ENCODE measurements around the gene IFNGR1.

The IFNGR1 gene

DNA sequence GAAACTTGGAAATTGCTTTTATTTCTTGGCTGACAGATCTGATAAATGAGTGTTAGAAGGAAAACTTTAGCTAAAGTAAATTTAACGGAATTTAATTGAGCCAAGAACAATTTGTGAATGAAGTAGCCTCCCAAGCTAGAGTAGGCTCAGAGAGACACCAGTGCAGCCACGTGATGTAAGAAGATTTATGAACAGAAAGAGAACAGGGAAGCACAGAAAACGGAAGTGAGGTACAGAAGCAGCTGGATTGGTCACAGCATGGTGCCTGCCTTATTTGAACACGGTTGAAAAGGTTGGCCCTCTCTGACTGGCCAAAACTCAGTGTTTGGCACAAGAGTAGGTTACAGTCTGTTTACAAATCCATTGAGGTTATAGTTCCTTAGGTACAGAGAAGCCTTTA is 29.5 kb upstream of the IFNGR1 start:
- no peaks in the 10 kb centered on the region for H3K4me1 ChIP-seq (ENCODE audit: insufficient read depth, low read length)
- peaks cover 8% of the 10 kb centered on the region for H3K27me3 ChIP-seq (ENCODE audit: insufficient read depth, low read length)
- H3K36me3 ChIP-seq (ENCODE audit: insufficient read depth, low read length), result no peaks in the 10 kb centered on the region
- H3K4me3 ChIP-seq (ENCODE audit: low read length), result no peak overlapping the region
- no peaks in the 10 kb centered on the region for H3K9me3 ChIP-seq (ENCODE audit: low read length)
- no peak overlapping the region for H2AFZ ChIP-seq (ENCODE audit: low read depth, low read length)

DNA sequence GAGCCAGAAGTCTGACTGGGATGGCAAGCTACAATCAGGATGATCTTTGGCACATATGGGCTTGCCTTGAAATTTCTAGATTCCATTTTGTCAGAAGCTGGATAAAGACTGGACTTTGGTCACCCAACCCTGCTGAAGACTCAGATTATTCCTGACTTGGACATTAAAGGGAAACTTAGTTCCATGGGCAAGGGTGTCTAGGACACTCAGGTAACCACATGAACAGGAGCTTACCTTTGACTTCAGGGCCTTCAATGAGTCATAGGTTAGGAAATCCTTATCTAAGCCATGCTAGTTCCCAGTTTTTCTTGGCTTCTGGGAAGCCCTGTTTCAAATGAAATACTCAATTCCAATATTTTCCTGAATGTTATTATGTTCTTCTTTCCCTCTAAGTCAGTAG is 28.5 kb upstream of the IFNGR1 start:
- no peaks in the 10 kb centered on the region for H3K4me1 ChIP-seq (ENCODE audit: insufficient read depth, low read length)
- no peaks in the 10 kb centered on the region for H3K9me3 ChIP-seq (ENCODE audit: low read length)
- no peak overlapping the region for H2AFZ ChIP-seq (ENCODE audit: low read depth, low read length)
- no peaks in the 10 kb centered on the region for H3K36me3 ChIP-seq (ENCODE audit: insufficient read depth, low read length)
- peaks cover 8% of the 10 kb centered on the region for H3K27me3 ChIP-seq (ENCODE audit: insufficient read depth, low read length)
- no peak overlapping the region for H3K4me3 ChIP-seq (ENCODE audit: low read length)

DNA sequence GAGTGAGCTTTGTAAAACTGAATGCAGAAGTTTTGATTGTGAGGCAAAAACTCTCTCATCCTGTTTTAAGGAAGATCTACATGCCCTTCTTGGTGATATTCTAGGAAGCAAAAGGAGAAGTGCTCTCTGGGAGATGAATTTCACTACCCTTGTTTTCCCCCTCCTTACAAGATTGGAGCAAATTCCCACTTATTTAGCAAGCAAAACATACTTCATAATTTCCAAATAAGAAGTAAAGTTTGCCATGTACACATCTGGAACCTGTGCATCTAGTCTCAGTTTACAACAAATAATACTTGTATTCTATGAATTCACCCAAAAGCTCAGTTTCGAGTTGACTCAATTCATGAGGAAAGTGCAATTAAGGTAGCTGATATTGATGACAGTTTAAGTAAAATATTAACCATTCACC is 27.6 kb upstream of the IFNGR1 start:
- H3K36me3 ChIP-seq (ENCODE audit: insufficient read depth, low read length), result no peaks in the 10 kb centered on the region
- H3K27me3 ChIP-seq (ENCODE audit: insufficient read depth, low read length), result peaks cover 6% of the 10 kb centered on the region
- H3K4me3 ChIP-seq (ENCODE audit: low read length), result no peak overlapping the region
- no peaks in the 10 kb centered on the region for H3K4me1 ChIP-seq (ENCODE audit: insufficient read depth, low read length)
- H3K9me3 ChIP-seq (ENCODE audit: low read length), result no peaks in the 10 kb centered on the region
- H2AFZ ChIP-seq (ENCODE audit: low read depth, low read length), result no peak overlapping the region

DNA sequence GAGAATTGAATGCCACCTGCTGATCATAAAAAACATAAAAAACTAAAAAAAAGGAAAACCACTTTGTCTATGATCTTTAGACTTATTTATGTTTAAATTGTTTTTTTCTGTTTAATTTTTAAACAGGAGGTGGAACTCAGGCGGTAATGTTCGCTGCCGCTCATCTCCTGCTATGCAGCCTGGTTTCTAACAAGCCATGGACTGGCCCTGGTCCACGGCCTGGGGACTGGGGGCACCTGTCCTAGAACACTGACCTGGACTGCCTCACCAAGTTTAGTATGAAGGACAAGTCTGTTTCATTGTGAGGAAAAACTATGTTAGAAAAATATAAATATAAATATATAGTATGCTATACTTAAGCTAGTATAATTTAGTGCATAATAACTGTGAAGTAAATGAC is 27.0 kb upstream of the IFNGR1 start:
- Histone ChIP-seq H3K9me3 (ENCODE audit: low read length) (no peaks in the 10 kb centered on the region), H2AFZ (ENCODE audit: low read depth, low read length) (no peak overlapping the region), H3K27me3 (ENCODE audit: insufficient read depth, low read length) (peaks cover 6% of the 10 kb centered on the region), H3K36me3 (ENCODE audit: insufficient read depth, low read length) (no peaks in the 10 kb centered on the region), H3K4me3 (ENCODE audit: low read length) (no peak overlapping the region), H3K4me1 (ENCODE audit: insufficient read depth, low read length) (no peaks in the 10 kb centered on the region)

DNA sequence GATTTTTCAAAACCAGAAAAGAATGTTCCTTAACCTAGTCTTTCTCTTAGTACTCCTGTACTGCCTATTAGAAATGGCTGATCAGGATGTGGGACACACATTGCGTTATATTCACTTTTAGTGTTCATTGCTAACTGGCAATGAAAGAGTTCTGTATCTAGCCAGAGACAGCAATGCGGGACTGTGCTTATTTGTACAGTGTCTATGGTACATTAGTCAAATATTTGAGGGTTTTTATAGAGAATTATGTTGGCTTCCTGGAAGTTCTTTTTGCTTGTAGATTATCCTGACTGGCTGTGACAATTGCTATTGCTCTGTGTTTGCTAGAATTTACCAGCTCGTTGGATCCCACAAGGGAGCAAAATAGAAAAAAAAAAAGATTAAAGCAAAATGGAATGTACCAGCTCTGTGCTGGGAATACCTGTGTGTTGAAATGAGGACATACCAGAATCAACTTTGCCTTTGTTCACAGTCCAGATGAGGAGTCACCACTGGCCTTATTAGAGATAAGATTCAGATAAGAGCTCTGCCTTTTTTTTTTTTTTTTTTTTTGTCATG is 22.4 kb upstream of the IFNGR1 start:
- no peaks in the 10 kb centered on the region for H3K4me1 ChIP-seq (ENCODE audit: insufficient read depth, low read length)

DNA sequence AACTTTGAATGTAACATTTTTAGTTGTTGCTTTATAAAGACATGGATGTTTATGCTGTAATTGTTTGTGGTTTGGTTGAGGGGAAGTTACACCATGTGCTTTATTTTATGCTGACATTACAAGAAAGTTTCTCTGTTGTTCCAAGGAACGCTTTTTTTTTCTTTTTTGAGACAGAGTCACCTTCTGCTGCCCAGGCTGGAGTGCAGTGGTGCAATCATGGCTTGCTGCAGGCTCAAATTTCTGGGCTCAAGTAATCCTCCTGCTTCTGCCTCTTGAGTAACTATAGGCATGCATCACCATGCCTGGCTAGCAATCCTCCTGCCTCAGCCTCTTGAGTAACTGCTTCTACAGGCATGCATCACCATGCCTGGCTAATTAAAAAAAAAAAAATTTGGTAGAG is 21.0 kb upstream of the IFNGR1 start:
- no peaks in the 10 kb centered on the region for H3K9me3 ChIP-seq (ENCODE audit: low read length)
- H3K4me3 ChIP-seq (ENCODE audit: low read length), result no peak overlapping the region
- no peak overlapping the region for H2AFZ ChIP-seq (ENCODE audit: low read depth, low read length)
- no peaks in the 10 kb centered on the region for H3K36me3 ChIP-seq (ENCODE audit: insufficient read depth, low read length)
- H3K4me1 ChIP-seq (ENCODE audit: insufficient read depth, low read length), result no peaks in the 10 kb centered on the region
- H3K27me3 ChIP-seq (ENCODE audit: insufficient read depth, low read length), result no peaks in the 10 kb centered on the region

More for the DNA sequence above, 22.4 kb upstream of the IFNGR1 start:
- Histone ChIP-seq H3K36me3 (ENCODE audit: insufficient read depth, low read length) (no peaks in the 10 kb centered on the region), H3K27me3 (ENCODE audit: insufficient read depth, low read length) (no peaks in the 10 kb centered on the region), H3K9me3 (ENCODE audit: low read length) (no peaks in the 10 kb centered on the region), H3K4me3 (ENCODE audit: low read length) (no peak overlapping the region), H2AFZ (ENCODE audit: low read depth, low read length) (no peak overlapping the region)

DNA sequence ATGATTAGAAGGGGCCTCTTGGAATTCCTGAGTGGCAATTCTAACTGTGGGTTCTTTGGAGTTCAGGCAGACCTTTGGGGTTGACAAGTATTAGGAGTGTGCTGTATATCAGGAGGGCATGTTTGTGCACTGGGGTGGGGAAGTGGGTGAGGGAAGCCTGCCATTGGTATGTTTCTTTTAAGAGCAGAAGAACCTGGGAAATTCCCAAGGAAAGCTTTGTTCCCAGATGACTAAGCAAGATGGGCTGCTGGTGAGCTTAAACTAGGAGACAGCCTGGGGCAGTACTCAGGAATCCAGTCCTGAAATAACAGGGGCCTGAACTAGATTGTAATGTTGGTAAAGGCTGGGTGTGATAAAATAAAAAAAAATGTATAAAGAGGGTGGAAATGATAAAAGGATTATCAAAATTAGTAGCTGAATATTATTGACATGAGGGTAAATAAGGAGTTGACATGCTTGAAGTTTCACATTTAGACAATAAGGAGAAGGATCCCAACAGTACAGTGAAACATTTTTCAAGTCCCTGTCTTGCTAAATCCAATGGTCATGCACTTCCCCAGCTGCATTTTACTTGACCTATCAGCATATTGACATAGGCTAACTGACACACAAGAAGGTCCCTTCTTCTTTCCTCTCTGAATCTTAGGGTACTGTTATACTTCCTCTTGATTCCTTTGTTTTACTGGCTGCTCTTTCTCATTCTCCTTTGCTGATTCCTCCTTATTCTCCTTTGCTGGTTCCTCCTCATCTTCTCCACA is 18.4 kb upstream of the IFNGR1 start:
- H2AFZ ChIP-seq (ENCODE audit: low read depth, low read length), result no peak overlapping the region
- no peaks in the 10 kb centered on the region for H3K4me1 ChIP-seq (ENCODE audit: insufficient read depth, low read length)

DNA sequence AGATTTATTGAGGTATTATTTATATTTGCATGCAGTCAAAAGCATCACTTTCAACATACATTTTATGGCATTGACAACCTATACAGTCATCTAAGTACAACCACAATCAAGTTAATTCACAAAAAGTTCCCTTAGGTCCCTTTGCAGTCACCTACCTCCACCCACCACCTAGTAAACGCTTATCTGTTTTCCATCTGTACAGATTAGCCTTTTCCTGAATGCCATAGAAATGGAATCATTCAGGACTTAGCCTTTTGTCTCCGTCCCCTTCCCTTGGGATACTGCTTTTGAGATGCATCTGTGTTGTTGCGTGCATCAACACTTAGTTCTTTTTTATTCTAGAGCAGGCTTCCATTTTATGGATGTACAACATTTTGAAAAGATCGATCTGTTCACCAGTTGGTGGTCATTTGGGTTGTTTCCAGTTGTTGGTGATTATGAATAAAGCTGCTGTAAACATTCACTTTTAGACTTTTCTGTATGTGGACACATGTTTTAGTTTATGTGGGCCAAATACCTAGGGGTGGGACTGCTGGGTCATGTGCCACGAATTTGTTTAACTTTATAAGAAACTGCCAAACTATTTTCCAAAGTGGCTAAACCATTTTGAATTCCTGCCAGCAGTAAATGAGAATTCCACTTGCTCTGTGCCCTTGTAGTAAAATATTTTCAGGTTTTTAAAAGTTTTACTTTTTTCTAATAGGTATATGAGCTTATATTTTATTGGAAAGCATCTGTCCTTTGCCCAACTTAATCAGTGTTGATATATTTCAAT is 17.6 kb upstream of the IFNGR1 start:
- Histone ChIP-seq H3K9me3 (ENCODE audit: low read length) (no peaks in the 10 kb centered on the region), H3K36me3 (ENCODE audit: insufficient read depth, low read length) (no peaks in the 10 kb centered on the region), H3K4me1 (ENCODE audit: insufficient read depth, low read length) (no peaks in the 10 kb centered on the region), H3K4me3 (ENCODE audit: low read length) (no peak overlapping the region), H3K27me3 (ENCODE audit: insufficient read depth, low read length) (peaks cover 2% of the 10 kb centered on the region), H2AFZ (ENCODE audit: low read depth, low read length) (no peak overlapping the region)

More for the DNA sequence above, 18.4 kb upstream of the IFNGR1 start:
- H3K36me3 ChIP-seq (ENCODE audit: insufficient read depth, low read length), result no peaks in the 10 kb centered on the region
- no peaks in the 10 kb centered on the region for H3K9me3 ChIP-seq (ENCODE audit: low read length)
- no peak overlapping the region for H3K4me3 ChIP-seq (ENCODE audit: low read length)
- no peaks in the 10 kb centered on the region for H3K27me3 ChIP-seq (ENCODE audit: insufficient read depth, low read length)

DNA sequence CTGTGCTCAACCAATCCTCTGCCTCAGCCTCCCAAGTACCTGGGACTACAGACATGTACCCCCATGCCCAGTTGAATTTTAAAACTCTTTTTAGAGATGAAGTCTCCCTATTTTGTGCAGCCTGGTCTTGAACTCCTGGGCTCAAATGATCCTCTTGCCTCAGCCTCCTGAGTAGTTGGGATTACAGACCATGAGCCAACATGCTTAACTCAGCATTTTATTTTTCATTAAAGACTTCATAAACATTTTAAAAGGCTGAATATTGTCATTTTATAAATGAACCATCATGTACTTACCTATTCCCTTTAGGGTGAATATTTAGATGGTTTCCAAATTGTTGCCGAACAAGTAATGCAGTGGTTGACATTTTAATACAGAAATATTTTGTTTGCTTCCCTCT is 16.5 kb upstream of the IFNGR1 start:
- no peaks in the 10 kb centered on the region for H3K36me3 ChIP-seq (ENCODE audit: insufficient read depth, low read length)
- no peak overlapping the region for H2AFZ ChIP-seq (ENCODE audit: low read depth, low read length)
- H3K4me3 ChIP-seq (ENCODE audit: low read length), result no peak overlapping the region
- no peaks in the 10 kb centered on the region for H3K9me3 ChIP-seq (ENCODE audit: low read length)
- H3K4me1 ChIP-seq (ENCODE audit: insufficient read depth, low read length), result no peaks in the 10 kb centered on the region
- peaks cover 3% of the 10 kb centered on the region for H3K27me3 ChIP-seq (ENCODE audit: insufficient read depth, low read length)

DNA sequence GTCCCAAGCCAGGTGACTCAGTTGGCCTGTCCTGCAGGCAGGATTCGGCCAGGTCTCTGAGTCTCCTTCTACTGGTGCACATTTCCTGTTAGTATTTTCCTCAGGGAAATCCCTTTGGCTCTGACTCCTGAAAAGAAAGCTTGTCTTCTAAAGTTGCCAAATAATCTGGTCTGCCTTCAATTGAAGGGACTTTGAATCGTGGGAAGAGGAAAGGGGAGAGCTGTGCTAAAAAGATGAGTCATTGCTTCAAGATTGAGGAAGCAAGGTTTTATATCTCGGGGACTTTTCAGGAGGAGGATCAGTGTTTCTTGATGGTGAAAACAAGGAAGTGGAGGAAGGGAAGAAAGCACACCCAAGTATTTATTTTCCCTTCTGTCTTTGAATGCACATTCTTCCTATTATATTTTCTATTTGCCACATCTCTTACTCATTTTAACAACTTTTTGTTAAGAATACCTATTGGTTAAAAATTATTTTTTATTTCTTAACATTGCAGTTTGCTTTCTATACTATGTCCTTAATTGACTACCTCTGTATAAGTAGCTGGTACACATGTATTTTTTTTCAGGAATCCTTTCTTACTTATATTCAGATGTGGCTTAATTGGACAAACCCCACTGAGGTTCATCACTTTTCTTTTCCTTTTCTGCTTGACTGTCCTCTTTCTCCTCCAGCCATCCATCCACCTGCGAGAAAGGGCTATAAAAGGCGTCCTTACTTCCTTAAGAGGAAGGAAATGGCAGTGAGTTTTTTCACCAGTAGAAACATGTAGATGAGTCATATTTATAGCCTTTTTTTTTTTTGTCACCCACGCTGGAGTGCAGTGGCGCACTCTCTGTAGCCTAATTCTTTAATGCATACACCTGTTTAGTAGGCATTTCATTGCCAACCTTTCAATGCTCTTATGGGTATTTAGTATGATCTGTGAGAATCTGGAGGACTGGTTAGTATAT is 15.0 kb upstream of the IFNGR1 start:
- no peaks in the 10 kb centered on the region for H3K9me3 ChIP-seq (ENCODE audit: low read length)
- no peaks in the 10 kb centered on the region for H3K4me1 ChIP-seq (ENCODE audit: insufficient read depth, low read length)
- no peak overlapping the region for H3K4me3 ChIP-seq (ENCODE audit: low read length)
- H3K27me3 ChIP-seq (ENCODE audit: insufficient read depth, low read length), result peaks cover 14% of the 10 kb centered on the region
- H3K36me3 ChIP-seq (ENCODE audit: insufficient read depth, low read length), result no peaks in the 10 kb centered on the region
- H2AFZ ChIP-seq (ENCODE audit: low read depth, low read length), result no peak overlapping the region

DNA sequence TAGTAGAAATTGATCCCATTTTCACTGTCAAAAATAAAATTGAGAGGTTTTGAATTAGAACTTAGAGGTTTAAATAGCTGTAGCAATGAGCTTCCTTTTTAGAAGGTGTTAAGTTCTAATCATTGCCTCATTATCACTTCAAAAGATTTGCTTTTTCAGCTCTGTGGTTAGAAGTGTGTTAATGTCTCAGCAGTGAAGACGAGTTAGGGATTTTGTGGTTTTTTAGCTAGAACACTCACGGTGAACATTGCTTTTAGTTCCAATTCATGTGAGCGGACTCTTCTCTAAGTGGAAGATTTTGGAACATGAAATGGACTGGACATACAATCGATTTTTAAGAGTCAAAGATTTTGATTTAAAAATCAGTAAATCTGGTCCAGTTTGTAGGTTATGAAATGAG is 12.7 kb upstream of the IFNGR1 start:
- H2AFZ ChIP-seq (ENCODE audit: low read depth, low read length), result no peak overlapping the region
- no peak overlapping the region for H3K4me3 ChIP-seq (ENCODE audit: low read length)
- H3K27me3 ChIP-seq (ENCODE audit: insufficient read depth, low read length), result peaks cover 15% of the 10 kb centered on the region

DNA sequence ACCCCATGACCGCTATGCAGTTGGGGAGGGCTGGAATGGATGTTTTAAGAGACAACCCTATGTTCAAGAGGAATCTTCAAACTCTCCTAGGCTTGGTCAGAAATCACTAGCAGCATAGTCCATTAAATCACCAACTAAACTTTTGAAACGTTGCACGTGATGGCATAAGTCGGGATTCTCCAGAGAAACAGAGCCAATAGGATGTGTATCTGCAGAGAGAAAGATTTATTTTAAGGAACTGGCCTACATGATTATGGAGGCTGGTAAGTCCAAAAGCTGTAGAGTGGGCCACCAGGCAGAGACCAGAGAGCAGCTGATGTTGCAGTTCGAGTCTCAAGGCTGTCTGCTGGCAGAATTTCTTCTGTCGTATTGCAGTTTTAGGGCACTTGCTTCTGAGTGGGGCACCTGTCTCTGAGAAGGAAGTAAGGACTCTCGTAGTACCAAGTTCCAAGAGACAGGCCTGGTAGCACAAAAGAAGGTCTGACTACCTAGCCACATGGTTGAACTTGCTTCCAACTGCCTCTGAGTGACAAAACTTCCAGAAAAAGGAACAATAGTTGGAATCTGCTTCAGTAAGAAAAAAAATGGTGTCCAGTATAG is 11.9 kb upstream of the IFNGR1 start:
- Histone ChIP-seq H3K9me3 (ENCODE audit: low read length) (no peaks in the 10 kb centered on the region), H3K4me1 (ENCODE audit: insufficient read depth, low read length) (no peaks in the 10 kb centered on the region), H3K27me3 (ENCODE audit: insufficient read depth, low read length) (peaks cover 15% of the 10 kb centered on the region), H3K36me3 (ENCODE audit: insufficient read depth, low read length) (no peaks in the 10 kb centered on the region), H2AFZ (ENCODE audit: low read depth, low read length) (no peak overlapping the region), H3K4me3 (ENCODE audit: low read length) (no peak overlapping the region)

More for the DNA sequence above, 12.7 kb upstream of the IFNGR1 start:
- no peaks in the 10 kb centered on the region for H3K36me3 ChIP-seq (ENCODE audit: insufficient read depth, low read length)
- H3K4me1 ChIP-seq (ENCODE audit: insufficient read depth, low read length), result no peaks in the 10 kb centered on the region
- H3K9me3 ChIP-seq (ENCODE audit: low read length), result no peaks in the 10 kb centered on the region
